ENCODE measurements around the gene POR.

- TF ChIP-seq MATR3 (CRISPR knock-in tag; IDR thresholded peaks at IDR 0.05) (no peak), TEAD3 (CRISPR knock-in tag; optimal IDR thresholded peaks at IDR 0.05; ENCODE audit: borderline replicate concordance) (no peak), ZNF329 (CRISPR knock-in tag; IDR thresholded peaks at IDR 0.05; ENCODE audit: low read depth) (no peak)
Observed at GRCh38 chr7:75981453-75982305, 66.7 kb downstream of the POR start.
